ENCODE results near the gene UNC5C.

GRCh38 chr4:95181243-95181995 is 367.4 kb downstream of the UNC5C start:
- no peak for TF ChIP-seq FOXM1 (IDR thresholded peaks at IDR 0.05; ENCODE audit: borderline replicate concordance)
- TF ChIP-seq ELF4 (IDR thresholded peaks at IDR 0.05), result no peak
- TF ChIP-seq PKNOX1 (IDR thresholded peaks at IDR 0.05), result peak; percentile 48
- no peak for TF ChIP-seq HDGF (IDR thresholded peaks at IDR 0.05; ENCODE audit: borderline replicate concordance)
- no peak for TF ChIP-seq ZNF384 (IDR thresholded peaks at IDR 0.05)
- no peak for TF ChIP-seq SP1 (IDR thresholded peaks at IDR 0.05)
- no peak for TF ChIP-seq SUZ12 (IDR thresholded peaks at IDR 0.05)
- TF ChIP-seq L3MBTL2 (conservative IDR thresholded peaks at IDR 0.05), result no peak
- no peak for TF ChIP-seq FOXA1 (IDR thresholded peaks at IDR 0.05)

Data from HEK293T (cell line).